ENCODE measurements around the gene ACTMAP.
"Not testable (repeated sequence)": the region's sequence is repeated elsewhere in the genome, so short reads cannot be mapped to it uniquely, and the experiment has no call there.

Gene ACTMAP

GRCh38 chr19:40750058-40750873 lies at the start of gene ACTMAP:
Gene ACTMAP (minus strand): TSS chr19:40750477. CDS start chr19:40749803, 674 bp downstream.
- DNase-seq = peak; percentile 98 to 100 (median 100)

- DNase-seq = peak in 4 of 56 donors; percentile 28 to 57 (median 42)
These were observed 49.5 kb upstream of the ACTMAP start for GRCh38 chr19:40799558-40800338.

GRCh38 chr19:40798683-40799557 lies 48.6 kb upstream of the ACTMAP start, which contains the start of gene EGLN2:
Gene EGLN2 (plus strand): TSS chr19:40799191. CDS start chr19:40800573, 1,382 bp downstream.
- DNase-seq = peak; percentile 85 to 100 (median 100)

- DNase-seq = peak in 16 of 56 donors; percentile 16 to 62 (median 54)
These were observed 47.8 kb upstream of the ACTMAP start for GRCh38 chr19:40797963-40798682.

DNA sequence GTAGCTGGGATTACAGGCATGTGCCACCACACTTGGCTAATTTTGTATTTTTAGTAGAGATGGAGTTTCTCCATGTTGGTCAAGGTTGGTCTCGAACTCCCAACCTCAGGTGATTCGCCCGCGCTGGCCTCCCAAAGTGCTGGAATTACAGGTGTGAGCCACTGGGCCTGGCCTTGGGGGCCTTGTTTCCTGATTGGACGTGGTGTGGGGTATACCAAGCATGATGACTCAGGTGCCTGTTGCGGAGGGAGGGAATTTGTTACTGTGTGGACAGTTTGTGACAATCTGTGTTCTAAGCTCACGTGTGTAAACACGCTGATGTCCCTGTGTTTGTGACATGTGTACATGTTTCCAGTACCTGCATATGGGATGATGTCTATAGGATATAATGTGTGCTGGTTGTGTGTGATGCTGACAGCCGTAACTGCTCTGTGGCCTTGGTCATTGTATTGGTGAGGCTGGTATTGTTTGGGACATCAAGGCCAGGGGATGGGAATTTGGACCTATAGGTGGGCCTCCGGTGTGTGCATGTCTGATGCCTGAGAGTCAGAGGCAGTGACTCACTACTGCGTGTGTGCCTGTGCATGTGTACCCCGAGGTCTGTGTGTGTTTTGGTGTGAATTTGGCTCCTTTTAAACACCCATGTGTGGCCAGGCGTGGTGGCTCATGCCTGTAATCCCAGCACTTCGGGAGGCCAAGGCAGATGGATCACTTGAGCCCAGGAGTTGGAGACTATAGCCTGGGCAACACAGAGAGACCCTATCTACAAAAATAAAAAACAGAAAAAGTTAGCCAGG lies 47.1 kb upstream of the ACTMAP start:
- DNase-seq = no peak

DNA sequence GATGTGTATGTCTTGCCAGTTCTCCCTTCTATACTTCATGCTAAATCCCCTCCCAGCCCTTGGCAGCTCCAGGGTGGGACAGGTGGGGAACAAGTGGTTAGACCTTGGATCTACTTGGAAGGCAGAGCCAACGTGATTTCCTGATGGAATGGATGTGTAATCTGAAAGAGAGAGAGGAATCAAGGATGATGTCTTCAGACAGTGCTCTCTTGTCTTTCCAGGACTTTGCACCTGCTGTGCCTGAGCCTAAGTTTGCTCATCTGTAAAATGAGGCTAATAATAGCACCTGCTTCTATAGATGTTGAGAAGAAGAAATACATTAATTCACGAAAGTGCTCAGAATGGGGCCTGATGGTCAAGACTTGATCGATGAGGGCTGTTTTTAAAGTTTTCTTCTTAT lies 41.7 kb upstream of the ACTMAP start:
- DNase-seq = no peak

DNA sequence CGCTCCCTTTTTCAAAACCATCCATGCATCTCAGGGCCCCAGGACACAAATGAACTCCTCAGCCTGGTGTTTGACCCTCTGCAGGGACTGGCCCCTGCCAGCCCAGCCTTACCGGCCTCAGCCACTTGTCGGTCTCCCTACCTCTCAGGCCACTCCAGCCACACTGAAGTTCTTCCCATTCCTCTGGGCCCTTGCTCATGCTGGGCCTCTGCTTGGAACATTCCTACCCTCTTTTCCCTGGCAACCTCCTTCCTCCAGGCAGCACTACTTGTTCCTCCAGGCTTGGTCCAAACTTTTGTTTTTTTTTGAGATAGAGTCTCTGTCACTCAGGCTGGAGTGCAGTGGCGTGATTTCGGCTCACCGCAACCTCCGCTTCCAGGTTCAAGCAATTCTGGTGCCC lies 41.1 kb upstream of the ACTMAP start:
- DNase-seq = no peak

DNA sequence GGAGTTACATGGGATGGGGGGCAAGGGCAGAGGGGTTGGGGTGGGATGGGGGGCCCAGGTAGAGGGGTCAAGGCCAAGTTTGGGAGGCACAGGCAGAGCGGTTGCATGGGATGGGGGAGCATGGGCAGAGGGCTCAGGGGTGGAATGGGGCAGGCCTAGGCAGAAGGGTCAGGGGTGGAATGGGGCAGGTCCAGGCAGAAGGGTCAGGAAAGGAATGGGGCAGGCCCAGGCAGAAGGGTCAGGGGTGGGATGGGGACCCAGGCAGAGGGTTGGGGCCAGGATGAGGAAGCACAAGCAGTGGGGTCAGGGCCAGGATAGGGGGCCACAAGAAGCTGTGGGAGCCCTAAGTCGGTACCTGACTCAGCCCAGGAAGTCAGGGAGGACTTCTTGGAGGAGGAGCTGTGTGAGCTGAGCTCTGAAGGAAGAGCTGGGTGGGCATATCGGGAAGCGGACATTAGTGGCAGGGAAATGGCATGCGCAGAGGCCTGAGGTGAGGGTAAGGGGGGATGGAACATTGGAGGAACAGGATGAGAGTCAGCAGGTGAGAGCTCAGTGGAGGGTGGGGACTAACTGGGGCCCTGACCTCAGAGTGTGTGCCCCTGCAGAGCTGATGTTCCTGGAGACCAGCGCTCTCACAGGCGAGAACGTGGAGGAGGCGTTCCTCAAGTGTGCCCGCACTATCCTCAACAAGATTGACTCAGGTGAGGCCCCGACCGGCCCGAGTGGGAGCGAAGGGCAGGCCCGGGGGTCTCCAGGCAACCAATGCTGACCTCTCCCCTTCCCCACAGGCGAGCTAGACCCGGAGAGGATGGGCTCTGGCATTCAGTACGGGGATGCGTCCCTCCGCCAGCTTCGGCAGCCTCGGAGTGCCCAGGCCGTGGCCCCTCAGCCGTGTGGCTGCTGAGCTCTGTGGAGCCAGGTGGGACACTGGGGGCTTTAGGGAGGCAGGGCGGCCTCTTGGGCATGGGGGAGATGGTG lies 36.1 kb upstream of the ACTMAP start:
- no peak for DNase-seq

DNA sequence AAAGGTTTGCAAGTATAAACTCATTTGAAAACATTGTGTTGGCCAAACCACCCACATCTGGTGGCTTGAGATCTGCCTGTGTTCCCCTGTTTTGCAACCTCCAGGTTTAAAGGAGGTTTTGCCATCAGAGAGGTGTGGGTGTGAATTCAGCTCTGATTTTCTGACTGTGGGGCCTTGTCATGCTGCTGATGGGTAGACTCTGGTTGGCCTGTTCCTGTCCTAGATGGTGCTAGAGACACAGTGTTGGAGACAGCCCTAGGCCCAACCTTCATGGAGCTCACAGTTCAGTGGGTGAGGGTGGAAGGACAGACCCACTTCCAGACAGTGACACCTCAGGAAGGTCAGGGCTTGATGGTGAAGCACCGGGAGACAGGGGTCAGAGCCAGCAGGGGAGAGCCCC lies 35.2 kb upstream of the ACTMAP start:
- DNase-seq = no peak

DNA sequence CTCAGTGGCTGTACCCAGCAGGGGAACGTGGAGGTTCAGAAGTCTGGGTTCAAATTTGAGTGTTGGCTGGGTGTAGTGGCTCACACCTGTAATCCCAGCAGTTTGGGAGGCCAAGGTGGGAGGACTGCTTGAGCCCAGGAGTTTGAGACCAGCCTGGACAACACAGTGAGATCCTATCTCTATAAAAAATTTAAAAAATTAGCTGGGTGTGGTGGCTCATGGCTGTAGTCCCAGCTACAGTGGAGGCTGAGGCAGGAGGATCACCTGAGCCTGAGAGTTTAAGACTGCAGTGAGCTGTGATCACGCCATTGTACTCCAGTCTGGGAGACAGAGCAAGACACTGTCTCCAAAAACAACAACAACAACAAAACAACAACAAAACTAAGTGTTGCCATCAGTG lies 33.9 kb upstream of the ACTMAP start:
- not testable (repeated sequence) for DNase-seq

DNA sequence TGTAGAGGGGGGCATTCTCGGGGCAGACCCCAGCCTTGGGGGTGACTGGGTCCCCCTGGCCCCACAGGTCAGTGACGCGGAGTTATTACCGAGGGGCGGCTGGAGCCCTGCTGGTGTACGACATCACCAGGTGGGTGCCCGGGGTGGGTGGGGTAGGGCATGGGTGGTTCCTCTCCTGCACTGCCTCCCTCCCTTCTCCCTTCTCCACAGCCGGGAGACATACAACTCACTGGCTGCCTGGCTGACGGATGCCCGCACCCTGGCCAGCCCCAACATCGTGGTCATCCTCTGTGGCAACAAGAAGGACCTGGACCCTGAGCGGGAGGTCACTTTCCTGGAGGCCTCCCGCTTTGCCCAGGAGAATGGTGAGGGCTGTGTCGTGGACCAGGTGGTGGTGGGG lies 33.4 kb upstream of the ACTMAP start:
- no peak for DNase-seq

GRCh38 chr19:40781140-40781539 lies 30.9 kb upstream of the ACTMAP start:
- no peak for DNase-seq

DNA sequence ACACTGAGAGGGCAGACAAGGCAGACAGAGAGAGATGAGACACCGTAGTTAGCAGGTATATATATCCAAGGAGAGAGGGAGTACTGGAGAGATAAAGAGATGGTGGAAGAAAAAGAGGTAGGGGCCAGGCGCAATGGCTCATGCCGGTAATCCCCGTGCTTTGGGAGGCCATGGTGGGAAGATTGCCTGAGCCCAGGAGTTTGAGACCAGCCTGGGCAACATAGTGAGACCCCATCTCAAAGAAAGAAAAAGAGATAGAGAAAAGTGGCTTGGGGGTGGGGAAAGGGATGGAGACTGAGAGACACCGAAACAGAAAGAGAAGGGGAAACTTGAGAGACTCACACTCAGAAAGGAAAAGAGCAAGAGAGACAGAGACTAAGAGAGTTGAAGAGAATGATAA lies 30.3 kb upstream of the ACTMAP start:
- DNase-seq = no peak

DNA sequence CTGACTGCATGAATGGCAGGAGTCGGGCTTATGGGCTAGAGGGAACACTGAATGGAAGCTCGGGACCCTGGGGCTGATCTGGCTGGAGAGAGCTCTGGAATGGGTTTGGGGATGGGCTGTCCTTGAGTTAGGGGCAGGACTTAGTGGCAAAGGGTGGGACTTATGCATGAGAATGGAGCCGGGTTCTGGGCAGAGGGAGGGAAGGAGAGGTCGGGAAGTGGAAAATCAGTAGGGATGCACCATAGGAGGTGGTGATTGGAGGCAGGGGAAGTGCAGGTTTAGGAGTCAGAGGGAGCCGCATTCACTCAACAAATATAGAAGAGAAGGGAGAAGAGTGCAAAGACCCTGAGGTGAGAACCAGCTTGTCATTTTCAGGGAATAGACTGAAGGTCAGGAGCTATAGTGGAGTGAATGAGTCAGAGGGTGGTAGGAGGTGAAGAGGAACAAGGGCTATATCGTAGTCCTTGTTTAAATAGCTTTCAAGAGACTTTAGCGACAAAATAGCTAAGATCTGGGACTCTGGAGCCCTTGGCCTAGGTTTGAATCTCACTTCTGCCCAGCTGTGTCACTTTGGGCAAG lies 28.5 kb upstream of the ACTMAP start:
- DNase-seq = no peak

- peak; percentile 97 to 100 (median 99) for DNase-seq
These were observed 27.8 kb upstream of the ACTMAP start, which contains the start of gene RAB4B for GRCh38 chr19:40777937-40778705. Gene RAB4B (plus strand): TSS chr19:40778247. CDS start chr19:40778376, 129 bp downstream.

DNA sequence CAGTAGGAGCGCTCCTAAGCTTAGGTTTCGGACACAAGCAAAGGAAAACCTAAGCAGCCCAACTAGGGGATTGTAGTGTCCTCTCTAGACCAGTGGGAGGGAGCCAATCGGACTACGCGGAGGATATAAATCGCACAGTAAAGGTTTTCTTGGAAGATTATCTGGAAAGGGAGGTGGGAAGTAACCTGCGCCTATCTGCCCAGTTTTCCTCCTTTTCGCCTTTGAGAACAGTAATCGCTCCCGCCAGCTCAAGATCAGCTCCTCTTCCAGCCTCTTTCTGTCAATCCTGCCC lies 27.3 kb upstream of the ACTMAP start:
- DNase-seq = peak in 2 of 56 donors; percentile 75 to 86

GRCh38 chr19:40776932-40777644 lies 26.8 kb upstream of the ACTMAP start:
- DNase-seq = peak in 54 of 56 donors; percentile 33 to 96 (median 80)

Measured in nucleus accumbens (tissue), 56 donors.